Liver (tissue), 3 donors: ENCODE measurements around the gene CDC45.

ENCODE experiments used
- EGR1 ChIP-seq, 2 donors: IDR thresholded peaks; 2 replicates each; pipeline ENCODE4 v1.6.1; 2016 to 2018; ENCODE audit warnings: antibody characterized with exemption in 2 of 2, low read depth in 2 of 2
- JUND ChIP-seq, 2 donors: IDR thresholded peaks; 2 replicates each; pipeline ENCODE4 v1.6.1; 2016; ENCODE audit warnings: antibody characterized with exemption in 2 of 2
- RAD21 ChIP-seq, 2 donors: IDR thresholded peaks; 2 replicates each; pipeline ENCODE4 v1.6.1; 2016; ENCODE audit warnings: antibody characterized with exemption in 2 of 2, mild to moderate bottlenecking in 2 of 2
- RXRA ChIP-seq, 2 donors: IDR thresholded peaks; 2 replicates each; pipeline ENCODE4 v1.6.1; 2017 to 2018; ENCODE audit warnings: antibody characterized with exemption in 2 of 2, mild to moderate bottlenecking in 1 of 2
- TAF1 ChIP-seq: conservative IDR thresholded peaks from 2 replicates; pipeline ENCODE4 v1.6.1; 2016; ENCODE audit warnings: antibody characterized with exemption, mild to moderate bottlenecking
- YY1 ChIP-seq: IDR thresholded peaks from 2 replicates; pipeline ENCODE4 v1.6.1; 2016; ENCODE audit warnings: antibody characterized with exemption, mild to moderate bottlenecking
- TF ChIP-seq, protein P1 (sequence below): fragments of 150-350 bp; IDR thresholded peaks from 2 replicates; pipeline ENCODE4 v1.5.1; 2017; ENCODE audit warnings: improper control_type of control experiment, low read depth, low read length; ENCODE audit not compliant: missing input control
- TF ChIP-seq, protein P2 (sequence below): IDR thresholded peaks from 2 replicates; pipeline ENCODE4 v1.6.1; 2016; ENCODE audit warnings: antibody characterized with exemption, mild to moderate bottlenecking
- TF ChIP-seq, protein P3 (sequence below): IDR thresholded peaks from 2 replicates; pipeline ENCODE4 v1.6.1; 2016; ENCODE audit warnings: antibody characterized with exemption
- TF ChIP-seq, protein P4 (sequence below): IDR thresholded peaks from 2 replicates; pipeline ENCODE4 v1.6.1; 2016; ENCODE audit warnings: antibody characterized with exemption
- TF ChIP-seq, protein P5 (sequence below): IDR thresholded peaks from 2 replicates; pipeline ENCODE4 v1.6.1; 2016; ENCODE audit warnings: antibody characterized with exemption
- donor health status: healthy.
- donor health status: healthy.

DNA sequence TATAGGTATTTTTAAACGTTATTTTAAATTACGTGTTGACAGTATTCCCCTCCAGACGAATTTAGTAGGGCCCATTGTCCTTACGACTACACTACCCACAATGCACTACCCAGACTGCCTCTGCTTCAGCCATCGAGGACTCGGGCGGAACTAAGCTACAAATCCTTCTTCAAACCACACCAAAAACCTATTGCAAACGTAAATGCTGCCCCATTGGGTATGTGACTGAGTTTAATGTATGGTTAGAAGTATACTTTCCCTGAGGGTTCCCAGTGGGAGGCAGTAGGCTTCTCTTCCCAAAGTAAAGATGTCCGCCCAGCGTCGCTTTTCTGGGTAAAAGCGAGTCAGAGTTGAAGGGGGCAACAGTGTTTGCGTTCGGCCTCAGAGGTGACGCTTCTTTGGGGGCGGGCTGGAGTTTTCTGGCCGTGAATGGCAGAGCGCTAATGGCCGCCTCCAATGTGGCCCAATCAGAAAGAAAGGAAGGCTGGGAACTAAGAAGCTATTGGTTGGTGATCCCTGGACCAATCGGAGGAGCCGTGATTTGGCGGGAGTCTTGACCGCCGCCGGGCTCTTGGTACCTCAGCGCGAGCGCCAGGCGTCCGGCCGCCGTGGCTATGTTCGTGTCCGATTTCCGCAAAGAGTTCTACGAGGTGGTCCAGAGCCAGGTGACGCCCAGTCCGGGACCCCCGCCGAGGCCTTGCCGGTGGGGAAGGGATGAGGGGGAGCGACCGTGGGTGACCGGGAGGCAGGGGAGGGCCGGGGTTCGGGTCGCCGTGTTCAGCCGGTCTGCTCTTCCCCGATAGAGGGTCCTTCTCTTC, at the start of gene CDC45:
- TF ChIP-seq, protein P1, sequence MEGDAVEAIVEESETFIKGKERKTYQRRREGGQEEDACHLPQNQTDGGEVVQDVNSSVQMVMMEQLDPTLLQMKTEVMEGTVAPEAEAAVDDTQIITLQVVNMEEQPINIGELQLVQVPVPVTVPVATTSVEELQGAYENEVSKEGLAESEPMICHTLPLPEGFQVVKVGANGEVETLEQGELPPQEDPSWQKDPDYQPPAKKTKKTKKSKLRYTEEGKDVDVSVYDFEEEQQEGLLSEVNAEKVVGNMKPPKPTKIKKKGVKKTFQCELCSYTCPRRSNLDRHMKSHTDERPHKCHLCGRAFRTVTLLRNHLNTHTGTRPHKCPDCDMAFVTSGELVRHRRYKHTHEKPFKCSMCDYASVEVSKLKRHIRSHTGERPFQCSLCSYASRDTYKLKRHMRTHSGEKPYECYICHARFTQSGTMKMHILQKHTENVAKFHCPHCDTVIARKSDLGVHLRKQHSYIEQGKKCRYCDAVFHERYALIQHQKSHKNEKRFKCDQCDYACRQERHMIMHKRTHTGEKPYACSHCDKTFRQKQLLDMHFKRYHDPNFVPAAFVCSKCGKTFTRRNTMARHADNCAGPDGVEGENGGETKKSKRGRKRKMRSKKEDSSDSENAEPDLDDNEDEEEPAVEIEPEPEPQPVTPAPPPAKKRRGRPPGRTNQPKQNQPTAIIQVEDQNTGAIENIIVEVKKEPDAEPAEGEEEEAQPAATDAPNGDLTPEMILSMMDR: no peak
- TF ChIP-seq, protein P2, sequence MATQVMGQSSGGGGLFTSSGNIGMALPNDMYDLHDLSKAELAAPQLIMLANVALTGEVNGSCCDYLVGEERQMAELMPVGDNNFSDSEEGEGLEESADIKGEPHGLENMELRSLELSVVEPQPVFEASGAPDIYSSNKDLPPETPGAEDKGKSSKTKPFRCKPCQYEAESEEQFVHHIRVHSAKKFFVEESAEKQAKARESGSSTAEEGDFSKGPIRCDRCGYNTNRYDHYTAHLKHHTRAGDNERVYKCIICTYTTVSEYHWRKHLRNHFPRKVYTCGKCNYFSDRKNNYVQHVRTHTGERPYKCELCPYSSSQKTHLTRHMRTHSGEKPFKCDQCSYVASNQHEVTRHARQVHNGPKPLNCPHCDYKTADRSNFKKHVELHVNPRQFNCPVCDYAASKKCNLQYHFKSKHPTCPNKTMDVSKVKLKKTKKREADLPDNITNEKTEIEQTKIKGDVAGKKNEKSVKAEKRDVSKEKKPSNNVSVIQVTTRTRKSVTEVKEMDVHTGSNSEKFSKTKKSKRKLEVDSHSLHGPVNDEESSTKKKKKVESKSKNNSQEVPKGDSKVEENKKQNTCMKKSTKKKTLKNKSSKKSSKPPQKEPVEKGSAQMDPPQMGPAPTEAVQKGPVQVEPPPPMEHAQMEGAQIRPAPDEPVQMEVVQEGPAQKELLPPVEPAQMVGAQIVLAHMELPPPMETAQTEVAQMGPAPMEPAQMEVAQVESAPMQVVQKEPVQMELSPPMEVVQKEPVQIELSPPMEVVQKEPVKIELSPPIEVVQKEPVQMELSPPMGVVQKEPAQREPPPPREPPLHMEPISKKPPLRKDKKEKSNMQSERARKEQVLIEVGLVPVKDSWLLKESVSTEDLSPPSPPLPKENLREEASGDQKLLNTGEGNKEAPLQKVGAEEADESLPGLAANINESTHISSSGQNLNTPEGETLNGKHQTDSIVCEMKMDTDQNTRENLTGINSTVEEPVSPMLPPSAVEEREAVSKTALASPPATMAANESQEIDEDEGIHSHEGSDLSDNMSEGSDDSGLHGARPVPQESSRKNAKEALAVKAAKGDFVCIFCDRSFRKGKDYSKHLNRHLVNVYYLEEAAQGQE: no peak
- TF ChIP-seq, protein P3, sequence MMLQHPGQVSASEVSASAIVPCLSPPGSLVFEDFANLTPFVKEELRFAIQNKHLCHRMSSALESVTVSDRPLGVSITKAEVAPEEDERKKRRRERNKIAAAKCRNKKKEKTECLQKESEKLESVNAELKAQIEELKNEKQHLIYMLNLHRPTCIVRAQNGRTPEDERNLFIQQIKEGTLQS: no peak
- TF ChIP-seq TAF1 (peak; percentile 60), YY1 (peak; percentile 100), RAD21 (IDR thresholded peaks at IDR 0.05) (peak in 1 of 2 donors; percentile 8), RXRA (IDR thresholded peaks at IDR 0.05) (peak; percentile 69 to 76), EGR1 (IDR thresholded peaks at IDR 0.05; ENCODE audit: low read depth in 2 of 2) (peak; percentile 61 to 63), JUND (IDR thresholded peaks at IDR 0.05) (peak in 1 of 2 donors; percentile 66)
- TF ChIP-seq, protein P4, sequence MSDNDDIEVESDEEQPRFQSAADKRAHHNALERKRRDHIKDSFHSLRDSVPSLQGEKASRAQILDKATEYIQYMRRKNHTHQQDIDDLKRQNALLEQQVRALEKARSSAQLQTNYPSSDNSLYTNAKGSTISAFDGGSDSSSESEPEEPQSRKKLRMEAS: peak; percentile 67
- TF ChIP-seq, protein P5, sequence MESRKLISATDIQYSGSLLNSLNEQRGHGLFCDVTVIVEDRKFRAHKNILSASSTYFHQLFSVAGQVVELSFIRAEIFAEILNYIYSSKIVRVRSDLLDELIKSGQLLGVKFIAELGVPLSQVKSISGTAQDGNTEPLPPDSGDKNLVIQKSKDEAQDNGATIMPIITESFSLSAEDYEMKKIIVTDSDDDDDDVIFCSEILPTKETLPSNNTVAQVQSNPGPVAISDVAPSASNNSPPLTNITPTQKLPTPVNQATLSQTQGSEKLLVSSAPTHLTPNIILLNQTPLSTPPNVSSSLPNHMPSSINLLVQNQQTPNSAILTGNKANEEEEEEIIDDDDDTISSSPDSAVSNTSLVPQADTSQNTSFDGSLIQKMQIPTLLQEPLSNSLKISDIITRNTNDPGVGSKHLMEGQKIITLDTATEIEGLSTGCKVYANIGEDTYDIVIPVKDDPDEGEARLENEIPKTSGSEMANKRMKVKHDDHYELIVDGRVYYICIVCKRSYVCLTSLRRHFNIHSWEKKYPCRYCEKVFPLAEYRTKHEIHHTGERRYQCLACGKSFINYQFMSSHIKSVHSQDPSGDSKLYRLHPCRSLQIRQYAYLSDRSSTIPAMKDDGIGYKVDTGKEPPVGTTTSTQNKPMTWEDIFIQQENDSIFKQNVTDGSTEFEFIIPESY: peak; percentile 63
